HepG2 (cell line): ENCODE results near the gene RPL5. TPM values are rescaled to one million over a fixed set of nuclear protein-coding genes. Genes with fewer than 3 reads are reported as not detected.

Experiments used
- ATAC-seq: fragments of 200-7000 bp; cut with Tn5 transposase; 3 replicates; pipeline ENCODE4 v1.9.1; 2020; ENCODE audit warnings: mild to moderate bottlenecking, moderate library complexity
- BruUV-seq: library from RNA; stranded (reverse); fragments of 400-500 nt; replicated peaks from 2 replicates; lab custom pipeline; 2021; lab: Mats Ljungman, UMichigan
- CTCF ChIA-PET: fragments of 300-600 bp; formaldehyde crosslinking; extraction: SDS; loops from one replicate; lab custom pipeline; 2021; ENCODE audit warnings: low total read pairs, inconsistent platforms, low intra/inter-chr PET ratio; lab: Yijun Ruan, JAX
- POLR2A ChIA-PET: fragments of 350-600 bp; sonication (Branson Sonifier 250); formaldehyde crosslinking; loops from one replicate; lab custom pipeline; 2020; ENCODE audit warnings: antibody characterized with exemption, inconsistent platforms; lab: Yijun Ruan, JAX
- DNase-seq: peaks from one replicate; pipeline ENCODE4 v3.0.0-alpha.2; 2015; ENCODE audit warnings: low spot score
- FAIRE-seq: peaks from 3 replicates; lab custom pipeline; 2011; peaks lifted over from hg19 to GRCh38; lab: Jason Lieb, UNC
- H2AFZ ChIP-seq: one replicate; pipeline ENCODE4 v1.6.1; 2011; ENCODE audit warnings: low read length, inconsistent platforms
- H3K27ac ChIP-seq: fragments of 300-600 bp; 3 replicates; pipeline ENCODE4 v1.8.0; 2011; ENCODE audit warnings: mixed run types, mild to moderate bottlenecking, mixed read lengths, low read length, inconsistent platforms; ENCODE audit not compliant: insufficient read depth; ENCODE audit errors: extremely low read length
- H3K27me3 ChIP-seq, 2 experiments: fragments of 200-600 bp in 1 of 2; 2 replicates in 1 of 2; 3 replicates in 1 of 2; pipeline versions ENCODE4 v1.6.0 to v1.8.0; 2011; ENCODE audit warnings: low read length in 2 of 2, mild to moderate bottlenecking in 2 of 2, moderate library complexity in 2 of 2, inconsistent platforms in 1 of 2; ENCODE audit not compliant: insufficient read depth in 2 of 2, control insufficient read depth in 1 of 2
- H3K36me3 ChIP-seq, 2 experiments: fragments of 200-600 bp in 1 of 2; replicated peaks in 1 of 2; 2 replicates in 1 of 2; 3 replicates in 1 of 2; pipeline versions ENCODE4 v1.5.1 to v1.8.0; 2011; ENCODE audit warnings: low read length in 2 of 2, inconsistent platforms in 1 of 2; ENCODE audit not compliant: insufficient read depth in 2 of 2, control insufficient read depth in 1 of 2
- H3K4me1 ChIP-seq: 2 replicates; pipeline ENCODE4 v1.5.1; 2012; ENCODE audit warnings: low read length, inconsistent platforms; ENCODE audit not compliant: insufficient read depth
- H3K4me2 ChIP-seq: 2 replicates; pipeline ENCODE4 v1.6.0; 2011; ENCODE audit warnings: low read depth, low read length, inconsistent platforms
- H3K4me3 ChIP-seq, 3 experiments: fragments of 200-600 bp in 1 of 3; sonication (generic), shearing (Covaris generic) in 1 of 3; replicated peaks in 1 of 3; 2 replicates each; pipeline ENCODE4 v1.5.1; 2011 to 2016; ENCODE audit warnings: low read length in 3 of 3, inconsistent platforms in 2 of 3, low read depth in 2 of 3, mild to moderate bottlenecking in 2 of 3, control low read depth in 1 of 3, mixed read lengths in 1 of 3; ENCODE audit not compliant: insufficient read depth in 1 of 3
- H3K79me2 ChIP-seq: one replicate; pipeline ENCODE4 v1.6.1; 2011; ENCODE audit warnings: low read length, inconsistent platforms; ENCODE audit not compliant: insufficient read depth
- H3K9ac ChIP-seq: 2 replicates; pipeline ENCODE4 v1.6.0; 2011; ENCODE audit warnings: mild to moderate bottlenecking, low read depth, low read length, inconsistent platforms; ENCODE audit not compliant: insufficient read depth
- H3K9me3 ChIP-seq: 2 replicates; pipeline ENCODE4 v1.5.1; 2012; ENCODE audit warnings: mild to moderate bottlenecking, low read length
- H4K20me1 ChIP-seq: 2 replicates; pipeline ENCODE4 v1.6.0; 2011; ENCODE audit warnings: inconsistent platforms, mild to moderate bottlenecking, low read length, moderate library complexity; ENCODE audit not compliant: insufficient read depth
- ATF2 ChIP-seq: sonication (generic); formaldehyde crosslinking; IDR thresholded peaks from 2 replicates; pipeline ENCODE4 v1.4.0; 2020; ENCODE audit warnings: missing genetic modification reagents
- HCFC1 ChIP-seq: fragments of 150-350 bp; IDR thresholded peaks from 2 replicates; pipeline ENCODE4 v1.6.1; 2014; ENCODE audit warnings: low read depth, low read length
- NFYB ChIP-seq: sonication (generic); formaldehyde crosslinking; IDR thresholded peaks from 2 replicates; pipeline ENCODE4 v1.4.0; 2020; ENCODE audit warnings: missing genetic modification reagents
- PRDM10 ChIP-seq: sonication (generic); formaldehyde crosslinking; IDR thresholded peaks from 2 replicates; pipeline ENCODE4 v1.4.0; 2020; ENCODE audit warnings: low read depth, missing genetic modification reagents
- STAT6 ChIP-seq: sonication (generic); formaldehyde crosslinking; IDR thresholded peaks from 2 replicates; pipeline ENCODE4 v1.4.0; 2020; ENCODE audit warnings: missing genetic modification reagents, mild to moderate bottlenecking, borderline replicate concordance
- TBX2 ChIP-seq: sonication (generic); formaldehyde crosslinking; IDR thresholded peaks from 2 replicates; pipeline ENCODE4 v1.5.0; 2020; ENCODE audit warnings: missing genetic modification reagents, mild to moderate bottlenecking, borderline replicate concordance
- ZFP91 ChIP-seq: sonication (generic); formaldehyde crosslinking; IDR thresholded peaks from 2 replicates; pipeline ENCODE4 v1.9.0; 2022; ENCODE audit warnings: missing genetic modification reagents, mild to moderate bottlenecking, borderline replicate concordance
- ZNF44 ChIP-seq: sonication (generic); formaldehyde crosslinking; IDR thresholded peaks from 2 replicates; pipeline ENCODE4 v1.5.1; 2020; ENCODE audit warnings: mild to moderate bottlenecking, missing genetic modification reagents
- ZNF580 ChIP-seq: IDR thresholded peaks from 2 replicates; pipeline ENCODE4 v1.6.1; 2016; ENCODE audit warnings: low read depth, borderline replicate concordance
- WGBS: methylation state at CpG from one replicate; pipeline ENCODE4 v1.1.6; 2017; ENCODE audit warnings: low lambda C conversion rate; 5-methylcytosine and 5-hydroxymethylcytosine counted together
- in situ Hi-C: cut with HindIII; loops from 2 replicates; pipeline ENCODE4 v1.10.0; 2017; ENCODE audit warnings: low pct_unique_long_range_greater_than_20kb; ENCODE audit not compliant: extremely low pct_ligation_motif_present
- intact Hi-C: fragments of 100-400 bp; cut with micrococcal nuclease; formaldehyde crosslinking; loops from one replicate; pipeline ENCODE4 v1.10.0; 2022; ENCODE audit not compliant: unreplicated experiment
- polyA plus RNA-seq, 8 experiments: library from polyadenylated mRNA; depleted of rRNA in 3 of 8; stranded (reverse) in 7 of 8; unstranded in 1 of 8; fragments of >200 nt; fragmentation: Illumina TruSeq in 4 of 8; extraction: Trizol in 4 of 8; gene quantifications; 2 replicates each; pipeline versions ENCODE4 v1.2.1 to v1.2.3, GENCODE V29; 2011 to 2016; ENCODE audit warnings: low read depth in 4 of 8, missing spikeins in 1 of 8, mixed read lengths in 1 of 8; ENCODE audit not compliant: insufficient read depth in 1 of 8
- total RNA-seq, 5 experiments: library from RNA; depleted of rRNA; stranded (reverse); fragments of >200 nt; fragmentation: Illumina TruSeq; extraction: Trizol; gene quantifications; 2 replicates each; pipeline ENCODE4 v1.2.3, GENCODE V29; 2016; ENCODE audit warnings: low read depth in 1 of 5

The RPL5 gene
- total and polyA plus RNA-seq, 2 of the 13 experiments (the other 11 are each of a cell fraction or from before 2014, with no cell fraction given): 2,304 to 2,520 TPM

GRCh38 chr1:92850019-92850418, 18.2 kb downstream of the RPL5 start (continued):
- no peak for TF ChIP-seq PRDM10
- TF ChIP-seq NFYB (CRISPR knock-in tag): no peak
- no peak for TF ChIP-seq STAT6

- in situ Hi-C loops (no loop called here), intact Hi-C loops (no loop called here)
- H2AFZ ChIP-seq: no peak overlapping the region
- no peak for ATAC-seq
- CTCF ChIA-PET: no interaction called here
- DNase-seq: no peak
- no peaks in the 10 kb centered on the region for H3K79me2 ChIP-seq
- H3K27me3 ChIP-seq: no peaks in the 10 kb centered on the region
- no peak overlapping the region for H3K4me3 ChIP-seq
- peaks cover 1 to 4% of the 10 kb centered on the region in 2 experiments; a peak in 3 of 5 replicates for H3K36me3 ChIP-seq
- FAIRE-seq: no peak
- POLR2A ChIA-PET: no interaction called here
- H3K9me3 ChIP-seq: no peaks in the 10 kb centered on the region
- H4K20me1 ChIP-seq: no peaks in the 10 kb centered on the region
- H3K4me2 ChIP-seq: no peak overlapping the region
- H3K4me1 ChIP-seq: no peaks in the 10 kb centered on the region
- no peak overlapping the region for H3K9ac ChIP-seq
- WGBS: 97% methylated on average over 2 of the region's 2 CpGs
- BruUV-seq: no TSS peak
- no peak overlapping the region for H3K27ac ChIP-seq
- TF ChIP-seq ZFP91 (CRISPR knock-in tag): no peak
- no peak for TF ChIP-seq ATF2 (CRISPR knock-in tag)
- no peak for TF ChIP-seq ZNF44 (CRISPR knock-in tag)
- TF ChIP-seq TBX2: no peak
- no peak for TF ChIP-seq HCFC1
- no peak for TF ChIP-seq ZNF580
Measured at GRCh38 chr1:92851729-92852128, 19.9 kb downstream of the RPL5 start.
